PC-9 (cell line): Measurements from ENCODE around the gene TMEM252. TPM values are rescaled to one million over a fixed set of nuclear protein-coding genes. Genes with fewer than 3 reads are reported as not detected.

Source experiments
- BruUV-seq: library from RNA; stranded (reverse); fragments of 400-500 nt; replicated peaks from 2 replicates; lab custom pipeline; 2021; lab: Mats Ljungman, UMichigan
- CTCF ChIA-PET: fragments of 300-600 bp; sonication (Branson Sonifier 250); formaldehyde crosslinking; loops from one replicate; lab custom pipeline; 2022; ENCODE audit warnings: antibody characterized with exemption; lab: Charles Lee
- POLR2A ChIA-PET: fragments of 300-600 bp; sonication (Branson Sonifier 250); formaldehyde crosslinking; loops from one replicate; lab custom pipeline; 2022; ENCODE audit warnings: antibody characterized with exemption; ENCODE audit not compliant: unreplicated experiment; lab: Charles Lee
- DNase-seq, 2 experiments: peaks; one replicate each; pipeline versions ENCODE4 v3.0.0 to v3.0.0-alpha.2; 2015 to 2022; ENCODE audit warnings: mixed read lengths in 1 of 2
- H2AFZ ChIP-seq: fragments of 200-600 bp; sonication (generic); 2 replicates; pipeline ENCODE4 v1.8.1; 2017; ENCODE audit warnings: antibody characterized with exemption
- H3F3A ChIP-seq: fragments of 200-600 bp; sonication (generic); 2 replicates; pipeline ENCODE4 v1.8.1; 2017; ENCODE audit warnings: antibody characterized with exemption, mild to moderate bottlenecking, low read depth; ENCODE audit not compliant: insufficient read depth
- H3K27ac ChIP-seq: fragments of 200-600 bp; sonication (generic); 2 replicates; pipeline ENCODE4 v1.6.1; 2016; ENCODE audit warnings: mixed run types
- H3K27me3 ChIP-seq: fragments of 200-600 bp; sonication (generic); 2 replicates; pipeline ENCODE4 v1.6.1; 2016; ENCODE audit warnings: low read depth, mixed run types; ENCODE audit not compliant: insufficient read depth
- H3K36me3 ChIP-seq: fragments of 200-600 bp; sonication (generic); 2 replicates; pipeline ENCODE4 v1.6.1; 2016; ENCODE audit warnings: low read depth, mixed run types
- H3K4me1 ChIP-seq: fragments of 200-600 bp; sonication (generic); replicated peaks from 2 replicates; pipeline ENCODE4 v1.6.1; 2016; ENCODE audit warnings: mixed run types; ENCODE audit not compliant: insufficient read depth
- H3K4me2 ChIP-seq: fragments of 200-600 bp; sonication (generic); 2 replicates; pipeline ENCODE4 v1.6.1; 2017; ENCODE audit warnings: mixed run types
- H3K4me3 ChIP-seq: fragments of 200-600 bp; sonication (generic); 2 replicates; pipeline ENCODE4 v1.6.1; 2016; ENCODE audit warnings: mixed run types
- H3K79me2 ChIP-seq: fragments of 200-600 bp; sonication (generic); 2 replicates; pipeline ENCODE4 v1.6.1; 2017; ENCODE audit warnings: low read depth, mixed run types
- H3K9me2 ChIP-seq: fragments of 200-600 bp; sonication (generic); 2 replicates; pipeline ENCODE4 v1.8.1; 2017; ENCODE audit warnings: mild to moderate bottlenecking; ENCODE audit not compliant: insufficient read depth
- H3K9me3 ChIP-seq: fragments of 200-600 bp; sonication (generic); 2 replicates; pipeline ENCODE4 v1.8.1; 2016; ENCODE audit warnings: low read depth; ENCODE audit not compliant: insufficient read depth
- H4K20me1 ChIP-seq: fragments of 200-600 bp; sonication (generic); 2 replicates; pipeline ENCODE4 v1.8.1; 2017; ENCODE audit not compliant: insufficient read depth
- CTCF ChIP-seq: fragments of 200-600 bp; sonication (generic); conservative IDR thresholded peaks from 2 replicates; pipeline ENCODE4 v1.6.1; 2017; ENCODE audit warnings: mixed run types, antibody characterized with exemption, mild to moderate bottlenecking, moderate library complexity
- EZH2 ChIP-seq: fragments of 200-600 bp; sonication (generic); IDR thresholded peaks from 2 replicates; pipeline ENCODE4 v1.8.0; 2017; ENCODE audit warnings: antibody characterized with exemption, low read depth
- intact Hi-C: fragments of 100-400 bp; cut with micrococcal nuclease; formaldehyde crosslinking; loops from one replicate; pipeline ENCODE4 v1.10.0; 2022; ENCODE audit not compliant: unreplicated experiment
- total RNA-seq: library from RNA; stranded (reverse); gene quantifications from 2 replicates; pipeline ENCODE4 v1.2.3, GENCODE V29; 2021

TMEM252 gene
- total RNA-seq, 1 experiment from 2014 or later, result not detected

DNA sequence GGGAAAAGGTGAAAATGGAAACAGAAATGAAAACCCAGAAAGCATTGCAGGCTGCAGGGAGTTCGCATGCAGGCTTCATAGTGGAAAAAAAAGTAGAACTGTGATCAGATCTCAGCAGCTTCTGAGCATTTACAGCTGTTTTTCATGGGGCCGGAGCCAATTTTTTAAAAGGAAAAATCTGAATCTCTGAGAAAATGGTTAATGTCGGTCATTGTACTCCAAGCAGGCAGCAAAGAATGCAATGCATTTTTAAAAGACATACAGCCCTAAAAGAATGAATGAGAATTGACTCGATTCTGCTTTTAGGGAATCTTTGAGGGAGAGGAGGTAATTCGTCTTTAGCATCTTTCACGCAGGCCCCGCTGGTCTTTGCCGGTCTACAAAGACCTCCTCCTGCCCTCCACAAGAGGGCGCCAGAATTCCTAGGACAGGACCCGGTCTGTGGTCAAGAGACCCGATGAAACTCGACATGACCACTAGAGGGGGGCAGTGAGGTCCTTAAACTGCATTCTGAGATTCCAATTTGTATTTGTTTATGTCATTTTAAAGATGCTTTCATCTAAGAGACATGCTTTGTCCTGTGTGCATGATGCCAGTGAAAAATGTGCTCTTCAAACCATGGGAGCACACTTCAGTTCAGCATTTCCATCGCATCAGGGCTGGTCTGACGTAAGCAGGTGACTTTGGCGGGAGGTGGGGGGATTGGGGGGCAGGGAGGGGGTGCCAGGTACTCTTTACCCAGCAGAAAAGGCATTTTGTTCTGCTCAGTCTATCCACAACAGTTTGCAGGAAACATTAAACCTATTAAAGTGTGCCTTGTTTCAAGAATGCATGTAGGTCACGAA is 43.7 kb upstream of the TMEM252 start:
- no peaks in the 10 kb centered on the region for H3K4me1 ChIP-seq
- POLR2A ChIA-PET, result no interaction called here
- CTCF ChIA-PET, result no interaction called here
- peaks cover 3% of the 10 kb centered on the region; the same call in 1 of the 2 replicates for H3K27me3 ChIP-seq
- no peaks in the 10 kb centered on the region for H3K9me3 ChIP-seq
- H3K27ac ChIP-seq, result no peak overlapping the region
- H3F3A ChIP-seq, result no peaks in the 10 kb centered on the region
- no peak overlapping the region for H2AFZ ChIP-seq
- DNase-seq, result peak; percentile 63 to 71
- H3K4me2 ChIP-seq, result no peak overlapping the region
- TF ChIP-seq EZH2 (no peak), CTCF (peak; percentile 98)
- no peaks in the 10 kb centered on the region for H3K79me2 ChIP-seq
- intact Hi-C loops, result loop anchor here (1.0 to 10.0 kb wide), 3 partner anchors 260 to 443 kb away; no protein-coding TSS in a partner anchor
- no peak overlapping the region for H3K4me3 ChIP-seq
- no peaks in the 10 kb centered on the region for H3K36me3 ChIP-seq
- H3K9me2 ChIP-seq, result no peaks in the 10 kb centered on the region
- BruUV-seq, result no TSS peak
- H4K20me1 ChIP-seq, result no peaks in the 10 kb centered on the region

- no TSS peak for BruUV-seq
- no peak overlapping the region for H2AFZ ChIP-seq
- intact Hi-C loops, result loop anchor here (10.0 kb wide), 1 partner anchor 263 kb away; no protein-coding TSS in a partner anchor
- H4K20me1 ChIP-seq, result no peaks in the 10 kb centered on the region
- H3K79me2 ChIP-seq, result no peaks in the 10 kb centered on the region
- no peak overlapping the region for H3K4me3 ChIP-seq
- H3K9me2 ChIP-seq, result no peaks in the 10 kb centered on the region
- H3K4me2 ChIP-seq, result no peak overlapping the region
- no peak overlapping the region for H3K27ac ChIP-seq
- H3F3A ChIP-seq, result no peaks in the 10 kb centered on the region
- H3K4me1 ChIP-seq, result no peaks in the 10 kb centered on the region
- ChIA-PET POLR2A (no interaction called here), CTCF (no interaction called here)
- H3K36me3 ChIP-seq, result no peaks in the 10 kb centered on the region
- no peak for TF ChIP-seq CTCF
- no peak for TF ChIP-seq EZH2
- H3K27me3 ChIP-seq, result peaks cover 10% of the 10 kb centered on the region; the same call in 1 of the 2 replicates
- no peaks in the 10 kb centered on the region for H3K9me3 ChIP-seq
- no peak for DNase-seq
These were observed 41.0 kb upstream of the TMEM252 start for GRCh38 chr9:68581696-68582095.

GRCh38 chr9:68577774-68578591 is 37.3 kb upstream of the TMEM252 start:
- no peaks in the 10 kb centered on the region for H3K9me2 ChIP-seq
- CTCF ChIA-PET, result no interaction called here
- no peaks in the 10 kb centered on the region for H3K9me3 ChIP-seq
- no peaks in the 10 kb centered on the region for H3F3A ChIP-seq
- H3K4me3 ChIP-seq, result no peak overlapping the region
- H3K4me1 ChIP-seq, result no peaks in the 10 kb centered on the region
- no peaks in the 10 kb centered on the region for H3K79me2 ChIP-seq
- TF ChIP-seq EZH2 (no peak), CTCF (no peak)
- DNase-seq, result no peak
- H3K4me2 ChIP-seq, result no peak overlapping the region
- no TSS peak for BruUV-seq
- intact Hi-C loops, result no loop called here
- H3K27me3 ChIP-seq, result peaks cover 10% of the 10 kb centered on the region; the same call in 1 of the 2 replicates
- POLR2A ChIA-PET, result no interaction called here
- no peaks in the 10 kb centered on the region for H3K36me3 ChIP-seq
- no peaks in the 10 kb centered on the region for H4K20me1 ChIP-seq
- H2AFZ ChIP-seq, result no peak overlapping the region
- H3K27ac ChIP-seq, result no peak overlapping the region
